Measurements from ENCODE around the gene MVK. TPM values are rescaled to one million over a fixed set of nuclear protein-coding genes. Genes with fewer than 3 reads are reported as not detected.

The MVK gene
- total and polyA plus RNA-seq, 2 experiments from 2014 or later = 16.7 to 40.1 TPM

GRCh38 chr12:109631302-109631701 lies 57.7 kb downstream of the MVK start (continued):
- TF ChIP-seq ZNF462 (CRISPR knock-in tag; IDR thresholded peaks at IDR 0.05) (no peak), EZH2phosphoT487 (IDR thresholded peaks at IDR 0.05; ENCODE audit: unreplicated experiment) (no peak), REST (IDR thresholded peaks at IDR 0.05; ENCODE audit: unreplicated experiment) (no peak), NANOG (IDR thresholded peaks at IDR 0.05; ENCODE audit: borderline replicate concordance) (no peak), ZNF114 (CRISPR knock-in tag; IDR thresholded peaks at IDR 0.05) (no peak)

GRCh38 chr12:109631751-109632150 lies 58.2 kb downstream of the MVK start:
- Histone ChIP-seq H3F3A (replicated peaks; ENCODE audit: low read depth) (no peaks in the 10 kb centered on the region), H3K27me3 (ENCODE audit: insufficient read depth) (no peaks in the 10 kb centered on the region), H3K36me3 (ENCODE audit: insufficient read depth) (no peaks in the 10 kb centered on the region), H2AFZ (no peak overlapping the region), H3K4me1 (ENCODE audit: insufficient read depth) (peaks cover 6% of the 10 kb centered on the region; the same call in 1 of the 2 replicates), H4K20me1 (replicated peaks; ENCODE audit: insufficient read depth) (no peaks in the 10 kb centered on the region), H3K4me2 (no peak overlapping the region), H3K4me3 (no peak overlapping the region), H3K27ac (ENCODE audit: low read depth) (no peak overlapping the region), H3K79me2 (replicated peaks; ENCODE audit: insufficient read depth) (no peaks in the 10 kb centered on the region), H3K9me2 (ENCODE audit: insufficient read depth) (no peaks in the 10 kb centered on the region)
- Mint-ChIP-seq H3K27ac (no peak overlapping the region), H3K4me3 (no peak overlapping the region), H3K27me3 (ENCODE audit: insufficient read depth, low read depth, poor library complexity) (peaks cover 3% of the 10 kb centered on the region), H3K9me3 (peaks cover 11% of the 10 kb centered on the region), H3K36me3 (ENCODE audit: low read depth) (peaks cover 8% of the 10 kb centered on the region), H3K4me1 (peaks cover 9% of the 10 kb centered on the region)
- ATAC-seq (no peak), DNase-seq (ENCODE audit: low spot score) (no peak)
- TF ChIP-seq CREB1 (CRISPR knock-in tag; IDR thresholded peaks at IDR 0.05; ENCODE audit: low read depth) (no peak), CTCF (conservative IDR thresholded peaks at IDR 0.05; ENCODE audit: low read depth in 2 of 2) (no peak), ZNF331 (CRISPR knock-in tag; IDR thresholded peaks at IDR 0.05; ENCODE audit: low read depth) (no peak), NANOG (IDR thresholded peaks at IDR 0.05; ENCODE audit: borderline replicate concordance) (no peak), EZH2 (IDR thresholded peaks at IDR 0.05; ENCODE audit: low read depth, unreplicated experiment) (no peak), EZH2phosphoT487 (IDR thresholded peaks at IDR 0.05; ENCODE audit: unreplicated experiment) (no peak), ZNF114 (CRISPR knock-in tag; IDR thresholded peaks at IDR 0.05) (no peak), STAT1 (IDR thresholded peaks at IDR 0.05; ENCODE audit: unreplicated experiment) (no peak)
